ENCODE data around the gene PYGO1. TPM values are rescaled to one million over a fixed set of nuclear protein-coding genes. Genes with fewer than 3 reads are reported as not detected.

The PYGO1 gene
- total and polyA plus RNA-seq, 9 of the 15 experiments (the other 6 are each of a cell fraction or from before 2014, with no cell fraction given) = under 0.01 to 0.07 (median 0.02) TPM; not detected in 5

DNA sequence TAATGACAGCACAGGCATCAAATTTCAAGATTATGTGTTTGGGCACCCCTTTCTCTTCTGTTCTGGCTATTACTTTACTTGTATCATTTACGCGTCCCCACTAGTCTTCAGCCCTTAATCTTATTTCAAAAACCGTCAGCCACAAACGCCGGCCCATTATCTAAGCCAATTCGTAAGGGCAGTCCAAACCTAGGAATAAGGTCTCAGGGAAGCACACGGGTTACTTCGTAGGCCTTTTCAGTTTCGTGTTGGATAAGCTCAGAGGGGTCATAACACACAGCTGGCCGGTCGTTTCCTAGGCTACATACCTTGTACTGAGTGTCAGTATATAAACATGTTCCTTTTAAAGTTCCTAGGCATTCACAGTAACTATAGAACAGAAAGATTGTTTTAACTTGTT is 75.0 kb downstream of the PYGO1 start:
- in situ Hi-C loops (cut with MboI) = no loop called here
- Histone ChIP-seq H3K4me2 (ENCODE audit: insufficient read depth, low read length) (peak overlapping the region; percentile 46), H3K4me1 (replicated peaks in 1 of 2; ENCODE audit: control insufficient read depth in 2 of 2, insufficient read depth in 2 of 2, low read length in 2 of 2) (peaks cover 0 to 7% of the 10 kb centered on the region in 2 experiments; a peak in 3 of 5 replicates), H3K79me2 (ENCODE audit: control insufficient read depth, insufficient read depth, low read length) (no peaks in the 10 kb centered on the region), H3K27me3 (ENCODE audit: control insufficient read depth in 2 of 2, insufficient read depth in 2 of 2, low read length in 2 of 2) (no peaks in the 10 kb centered on the region), H3K9me1 (ENCODE audit: control insufficient read depth, insufficient read depth, low read length) (no peaks in the 10 kb centered on the region), H4K20me1 (replicated peaks; ENCODE audit: control insufficient read depth, insufficient read depth, low read length) (no peaks in the 10 kb centered on the region), H3K36me3 (ENCODE audit: control insufficient read depth, insufficient read depth, low read length) (no peaks in the 10 kb centered on the region), H3K27ac (ENCODE audit: extremely low read depth, low read depth, low read length) (peak overlapping the region; percentile 41; the same call in 1 of the 3 replicates), H3K4me3 (no peak overlapping the region; the same call in 1 of the 2 replicates), H3K9ac (ENCODE audit: insufficient read depth in 1 of 2, low read depth in 2 of 2, low read length in 2 of 2) (no peak overlapping the region), H2AFZ (ENCODE audit: low read depth, low read length) (peak overlapping the region; percentile 87), H3K9me3 (replicated peaks; ENCODE audit: control insufficient read depth, insufficient read depth, low read depth, low read length) (peaks cover 2% of the 10 kb centered on the region; the same call in 1 of the 2 replicates)
- intact Hi-C loops (cut with micrococcal nuclease) = loop anchor here (5.0 kb wide), 1 partner anchor 129 kb away; no protein-coding TSS in a partner anchor
- 14% methylated on average over 11 of the region's 11 CpGs for WGBS (ENCODE audit: insufficient coverage, low coverage, missing lambda C conversion rate)
- FAIRE-seq (no peak), ATAC-seq (no peak), DNase-seq (ENCODE audit: extremely low read depth in 1 of 4, low spot score in 3 of 4) (no peak)
- TF ChIP-seq TCF7L2 (IDR thresholded peaks at IDR 0.05; ENCODE audit: low read depth, low read length) = no peak
- TF ChIP-seq, protein P1, sequence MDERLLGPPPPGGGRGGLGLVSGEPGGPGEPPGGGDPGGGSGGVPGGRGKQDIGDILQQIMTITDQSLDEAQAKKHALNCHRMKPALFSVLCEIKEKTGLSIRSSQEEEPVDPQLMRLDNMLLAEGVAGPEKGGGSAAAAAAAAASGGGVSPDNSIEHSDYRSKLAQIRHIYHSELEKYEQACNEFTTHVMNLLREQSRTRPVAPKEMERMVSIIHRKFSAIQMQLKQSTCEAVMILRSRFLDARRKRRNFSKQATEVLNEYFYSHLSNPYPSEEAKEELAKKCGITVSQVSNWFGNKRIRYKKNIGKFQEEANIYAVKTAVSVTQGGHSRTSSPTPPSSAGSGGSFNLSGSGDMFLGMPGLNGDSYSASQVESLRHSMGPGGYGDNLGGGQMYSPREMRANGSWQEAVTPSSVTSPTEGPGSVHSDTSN (CRISPR knock-in tag; IDR thresholded peaks at IDR 0.05; ENCODE audit: low read depth) = no peak
- TF ChIP-seq, protein P1 (tag; conservative IDR thresholded peaks at IDR 0.05; ENCODE audit: low read depth) = 0 out of 2 replicates have a peak, but pooled peaks have one; percentile 8
- POLR2A ChIA-PET = no interaction called here
- no TSS peak for BruUV-seq (replicated peaks)
- CTCF ChIA-PET (ENCODE audit: low intra/inter-chr PET ratio) = no interaction called here
